GM21825 (cell line): Measurements from ENCODE around the gene ZFHX3.

Source experiments
- ATAC-seq: cut with Tn5 transposase; IDR thresholded peaks from one replicate; pipeline ENCODE4 v1.9.1; 2021; ENCODE audit warnings: mild to moderate bottlenecking, moderate library complexity; ENCODE audit not compliant: unreplicated experiment

Gene ZFHX3

GRCh38 chr16:72957303-72958277 is 90.3 kb downstream of the ZFHX3 start:
- no peak for ATAC-seq

- no peak for ATAC-seq
These were observed 91.5 kb downstream of the ZFHX3 start for GRCh38 chr16:72956124-72957064.

- no peak for ATAC-seq
These were observed 95.1 kb downstream of the ZFHX3 start for GRCh38 chr16:72952811-72953271.

GRCh38 chr16:72952404-72952803 is 95.5 kb downstream of the ZFHX3 start:
- no peak for ATAC-seq

GRCh38 chr16:72951916-72952315 is 96.0 kb downstream of the ZFHX3 start:
- ATAC-seq: no peak

- ATAC-seq: no peak
These were observed 97.3 kb downstream of the ZFHX3 start for GRCh38 chr16:72950669-72951068.

- ATAC-seq: no peak
These were observed 99.6 kb downstream of the ZFHX3 start for GRCh38 chr16:72948238-72948829.

GRCh38 chr16:72947379-72948237 is 100.3 kb downstream of the ZFHX3 start:
- ATAC-seq: no peak

GRCh38 chr16:72946474-72947194 is 101.3 kb downstream of the ZFHX3 start:
- ATAC-seq: no peak

GRCh38 chr16:72946063-72946462 is 101.9 kb downstream of the ZFHX3 start:
- no peak for ATAC-seq

- no peak for ATAC-seq
These were observed 102.3 kb downstream of the ZFHX3 start for GRCh38 chr16:72945611-72946010.

GRCh38 chr16:72944757-72945485 is 103.0 kb downstream of the ZFHX3 start:
- ATAC-seq: no peak

- ATAC-seq: no peak
These were observed 105.9 kb downstream of the ZFHX3 start for GRCh38 chr16:72942021-72942420.

- ATAC-seq: no peak
These were observed 107.0 kb downstream of the ZFHX3 start for GRCh38 chr16:72940886-72941285.

- ATAC-seq: no peak
These were observed 108.7 kb downstream of the ZFHX3 start for GRCh38 chr16:72939247-72939646.

- no peak for ATAC-seq
These were observed 109.1 kb downstream of the ZFHX3 start for GRCh38 chr16:72938795-72939164.

GRCh38 chr16:72937916-72938794 is 109.8 kb downstream of the ZFHX3 start:
- ATAC-seq: no peak

GRCh38 chr16:72937360-72937759 is 110.6 kb downstream of the ZFHX3 start:
- no peak for ATAC-seq
